HG03565 (cell line): ENCODE data around the gene GIT2.
"Not testable (repeated sequence)": the region's sequence is repeated elsewhere in the genome, so short reads cannot be mapped to it uniquely, and the experiment has no call there.

Source experiments
- ATAC-seq: cut with Tn5 transposase; IDR thresholded peaks from one replicate; pipeline ENCODE4 v1.9.1; 2021; ENCODE audit warnings: mild to moderate bottlenecking, moderate library complexity; ENCODE audit not compliant: unreplicated experiment

GIT2 gene

GRCh38 chr12:109949089-109949488 is 47.1 kb downstream of the GIT2 start:
- no peak for ATAC-seq

DNA sequence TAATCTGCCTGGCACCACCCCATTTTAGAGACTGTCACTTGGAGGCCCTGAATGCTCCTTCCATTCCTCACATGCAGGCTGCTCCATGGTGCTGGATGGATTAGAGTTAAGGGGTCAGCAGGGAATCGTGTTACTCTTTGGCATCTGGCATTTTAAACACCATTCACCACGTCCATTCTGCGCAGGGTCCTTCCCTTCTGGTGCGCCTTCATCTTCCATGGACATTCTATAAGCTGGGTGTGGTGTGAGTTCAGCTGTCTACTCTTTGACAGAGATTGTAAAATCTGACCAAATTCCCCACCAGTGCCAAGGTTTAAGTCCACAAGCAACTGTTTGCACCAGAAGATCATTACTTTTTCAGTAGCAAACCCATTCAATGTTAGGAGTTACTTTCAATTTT is 47.8 kb downstream of the GIT2 start:
- no peak for ATAC-seq

- ATAC-seq: no peak
Measured at GRCh38 chr12:109947521-109947920, 48.6 kb downstream of the GIT2 start.

DNA sequence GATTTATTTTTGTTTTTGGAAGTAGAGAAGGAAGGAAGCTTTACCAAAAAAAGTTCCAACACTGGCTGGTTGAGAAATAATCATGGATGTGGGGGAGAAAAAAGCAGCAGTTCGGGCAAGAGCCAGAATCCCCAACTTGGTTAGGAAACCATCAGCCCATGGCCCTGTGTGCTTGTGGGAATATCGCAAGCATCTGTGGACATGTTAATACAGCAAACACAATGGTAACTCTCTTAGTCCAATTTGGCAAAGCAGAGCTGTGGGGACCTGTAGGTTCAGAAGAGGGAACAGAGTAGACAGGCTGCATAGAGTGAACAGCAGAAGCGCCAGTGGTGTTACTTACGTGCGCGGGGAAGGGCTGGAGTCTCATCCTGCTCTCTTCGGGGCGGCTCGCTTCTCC is 49.3 kb downstream of the GIT2 start:
- no peak for ATAC-seq

DNA sequence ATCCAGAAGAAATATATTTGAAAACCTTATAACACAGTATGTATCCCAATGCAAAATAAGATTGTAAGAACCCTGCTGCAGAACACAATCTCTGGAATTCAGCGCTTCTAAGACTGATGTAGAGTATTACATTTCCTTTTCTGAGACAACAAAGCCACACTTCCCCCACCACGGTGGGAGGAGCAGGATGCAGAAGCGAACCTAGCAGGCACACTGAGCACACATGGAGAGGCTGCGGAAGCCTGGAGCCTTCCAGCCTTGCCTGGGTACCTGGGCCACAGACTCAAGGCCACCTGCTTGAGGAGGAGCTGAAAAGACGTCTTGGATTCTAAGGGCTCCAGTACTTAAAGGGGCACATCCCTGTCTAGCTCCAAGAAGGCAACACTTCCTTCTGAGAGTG is 49.7 kb downstream of the GIT2 start:
- no peak for ATAC-seq

DNA sequence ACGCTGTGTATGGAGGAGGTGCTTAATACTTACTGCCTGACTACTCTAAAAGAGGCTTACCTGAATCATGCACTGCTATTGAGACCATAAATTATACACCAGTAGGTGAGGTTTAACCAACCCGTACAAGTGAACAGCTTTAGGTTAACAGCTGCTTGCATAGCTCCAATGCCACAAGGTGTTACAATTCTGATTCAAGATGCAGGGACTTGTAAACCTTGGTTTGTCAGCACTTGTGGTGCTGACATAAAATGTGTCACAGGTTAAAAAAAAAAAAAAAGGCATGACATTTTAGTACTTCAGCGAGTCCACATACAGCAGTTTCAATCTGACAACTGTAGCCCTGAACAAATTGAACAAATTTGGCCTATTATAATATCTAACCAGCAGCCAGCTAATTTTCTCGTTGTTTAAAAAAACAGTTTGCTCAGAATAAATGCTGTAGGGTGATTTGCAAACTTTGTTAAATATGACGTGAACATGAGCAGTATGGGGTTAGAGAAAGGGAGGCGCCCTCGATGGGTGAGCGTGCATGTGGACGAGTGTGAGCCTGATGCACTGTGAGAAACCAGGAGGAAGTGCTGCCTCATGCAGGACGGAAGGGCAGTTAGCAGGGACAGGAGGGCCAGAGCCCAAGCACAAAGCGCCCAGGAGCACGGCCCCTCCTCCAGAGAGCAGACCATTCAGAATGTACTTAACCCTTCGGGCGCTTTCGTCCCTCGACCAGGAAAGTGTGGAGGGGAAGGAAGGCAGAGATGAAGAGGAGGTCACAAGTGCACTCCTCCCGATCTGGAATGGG is 51.4 kb downstream of the GIT2 start:
- no peak for ATAC-seq

- no peak for ATAC-seq
Measured at GRCh38 chr12:109943811-109944210, 52.4 kb downstream of the GIT2 start.

GRCh38 chr12:109940339-109940923 is 55.7 kb downstream of the GIT2 start:
- no peak for ATAC-seq

GRCh38 chr12:109939504-109939903 is 56.7 kb downstream of the GIT2 start:
- ATAC-seq: no peak

GRCh38 chr12:109938947-109939346 is 57.2 kb downstream of the GIT2 start:
- ATAC-seq: no peak

- ATAC-seq: no peak
Measured at GRCh38 chr12:109937371-109937770, 58.8 kb downstream of the GIT2 start.

DNA sequence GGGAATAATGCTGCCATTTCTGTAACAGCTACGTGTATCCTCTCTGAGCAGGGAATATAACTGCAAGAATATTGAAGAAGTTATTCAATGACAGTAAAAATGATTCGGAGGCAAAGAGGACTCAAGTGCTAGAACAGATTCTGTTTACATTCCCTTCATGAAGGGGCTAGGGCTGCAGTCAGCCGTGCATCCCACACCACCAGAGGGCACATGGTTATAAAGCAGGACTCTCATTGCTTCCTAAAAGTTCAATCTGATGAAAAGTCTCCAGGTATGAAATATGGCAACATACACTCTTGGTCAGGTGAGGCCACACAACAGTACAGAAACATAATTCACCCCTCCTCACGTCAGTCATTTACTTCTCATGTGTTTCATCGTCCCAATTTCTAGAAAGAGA is 62.1 kb downstream of the GIT2 start:
- ATAC-seq: no peak

- no peak for ATAC-seq
Measured at GRCh38 chr12:109932878-109933503, 63.2 kb downstream of the GIT2 start.

GRCh38 chr12:109931143-109931542 is 65.0 kb downstream of the GIT2 start:
- no peak for ATAC-seq

GRCh38 chr12:109930028-109930800 is 66.0 kb downstream of the GIT2 start:
- no peak for ATAC-seq

GRCh38 chr12:109929326-109929725 is 66.8 kb downstream of the GIT2 start:
- not testable (repeated sequence) for ATAC-seq

- ATAC-seq: no peak
Measured at GRCh38 chr12:109928058-109928656, 68.0 kb downstream of the GIT2 start.

DNA sequence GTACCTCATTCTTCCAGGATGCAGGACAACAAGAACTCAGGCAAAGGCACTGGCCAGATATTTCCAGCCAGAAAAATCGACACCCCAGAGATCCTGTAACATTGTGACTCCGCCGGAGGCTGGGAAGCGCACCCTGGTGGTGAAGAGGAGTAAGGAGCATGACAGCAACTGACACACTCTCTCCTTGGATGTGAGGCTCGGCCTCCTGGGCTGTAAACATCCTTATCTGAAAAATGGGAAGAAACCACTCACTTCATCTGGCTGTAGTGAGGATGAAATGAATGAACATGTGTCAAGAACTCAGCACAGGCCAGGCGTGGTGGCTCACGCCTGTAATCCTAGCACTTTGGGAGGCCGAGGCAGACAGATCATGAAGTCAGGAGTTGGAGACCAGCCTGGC is 68.5 kb downstream of the GIT2 start:
- no peak for ATAC-seq

GRCh38 chr12:109926488-109927210 is 69.5 kb downstream of the GIT2 start:
- ATAC-seq: no peak

GRCh38 chr12:109926016-109926415 is 70.2 kb downstream of the GIT2 start:
- ATAC-seq: no peak
